ENCODE data around the gene SHC2. TPM values are rescaled to one million over a fixed set of nuclear protein-coding genes. Genes with fewer than 3 reads are reported as not detected.

Gene SHC2
- total RNA-seq, 1 experiment from 2014 or later: 6.7 TPM

GRCh38 chr19:438416-438958 is 22.3 kb downstream of the SHC2 start:
- in situ Hi-C loops (cut with HindIII; ENCODE audit: low pct_unique_long_range_greater_than_20kb, low sequenced_read_pairs) (no loop called here), intact Hi-C loops (cut with micrococcal nuclease; ENCODE audit: unreplicated experiment) (no loop called here)
- no peak for TF ChIP-seq REST (IDR thresholded peaks at IDR 0.05; ENCODE audit: insufficient read depth in 1 of 2, low read depth in 2 of 2, low read length in 1 of 2)
- no peak for TF ChIP-seq SIN3A (IDR thresholded peaks at IDR 0.05; ENCODE audit: borderline replicate concordance, insufficient read depth, low read depth, low read length)
- no peak for TF ChIP-seq TCF7L2 (IDR thresholded peaks at IDR 0.05; ENCODE audit: low read depth, low read length)
- no peak for TF ChIP-seq CTCF (IDR thresholded peaks at IDR 0.05)
- TF ChIP-seq POLR2AphosphoS5 (IDR thresholded peaks at IDR 0.05; ENCODE audit: low read depth, low read length): no peak
- H3K4me3 ChIP-seq (ENCODE audit: low read depth in 2 of 2, low read length in 2 of 2): no peak overlapping the region
- H3K27me3 ChIP-seq (ENCODE audit: control insufficient read depth, insufficient read depth, low read length): no peaks in the 10 kb centered on the region
- DNase-seq (ENCODE audit: low read depth, low spot score) (no peak), ATAC-seq (no peak)
- H3K27ac ChIP-seq (ENCODE audit: low read length): no peak overlapping the region
- no TSS peak for BruUV-seq (replicated peaks)
- H3K36me3 ChIP-seq (ENCODE audit: control insufficient read depth, insufficient read depth, low read length): no peaks in the 10 kb centered on the region
- no peaks in the 10 kb centered on the region for H3K9me3 ChIP-seq (ENCODE audit: control insufficient read depth, insufficient read depth, low read depth, low read length)
- ChIA-PET POLR2A (no interaction called here), CTCF (no interaction called here)
- no peaks in the 10 kb centered on the region for H3K4me1 ChIP-seq (ENCODE audit: control insufficient read depth, insufficient read depth, low read length)

- in situ Hi-C loops (cut with HindIII; ENCODE audit: low pct_unique_long_range_greater_than_20kb, low sequenced_read_pairs): no loop called here
- no TSS peak for BruUV-seq (replicated peaks)
- no peaks in the 10 kb centered on the region for H3K4me1 ChIP-seq (ENCODE audit: control insufficient read depth, insufficient read depth, low read length)
- ChIA-PET POLR2A (no interaction called here), CTCF (no interaction called here)
- TF ChIP-seq SIN3A (IDR thresholded peaks at IDR 0.05; ENCODE audit: borderline replicate concordance, insufficient read depth, low read depth, low read length) (no peak), CTCF (IDR thresholded peaks at IDR 0.05) (no peak), POLR2AphosphoS5 (IDR thresholded peaks at IDR 0.05; ENCODE audit: low read depth, low read length) (no peak), TCF7L2 (IDR thresholded peaks at IDR 0.05; ENCODE audit: low read depth, low read length) (no peak), REST (IDR thresholded peaks at IDR 0.05; ENCODE audit: insufficient read depth in 1 of 2, low read depth in 2 of 2, low read length in 1 of 2) (no peak)
- intact Hi-C loops (cut with micrococcal nuclease; ENCODE audit: unreplicated experiment): no loop called here
- no peak for DNase-seq (ENCODE audit: low read depth, low spot score)
- H3K27me3 ChIP-seq (ENCODE audit: control insufficient read depth, insufficient read depth, low read length): no peaks in the 10 kb centered on the region
- H3K36me3 ChIP-seq (ENCODE audit: control insufficient read depth, insufficient read depth, low read length): no peaks in the 10 kb centered on the region
- H3K4me3 ChIP-seq (ENCODE audit: low read depth in 2 of 2, low read length in 2 of 2): no peak overlapping the region
- H3K9me3 ChIP-seq (ENCODE audit: control insufficient read depth, insufficient read depth, low read depth, low read length): no peaks in the 10 kb centered on the region
- no peak for ATAC-seq
- H3K27ac ChIP-seq (ENCODE audit: low read length): no peak overlapping the region
Measured at GRCh38 chr19:437041-437440, 23.8 kb downstream of the SHC2 start.
